ENCODE data around the gene ADAMTS2.

The ADAMTS2 gene

DNA sequence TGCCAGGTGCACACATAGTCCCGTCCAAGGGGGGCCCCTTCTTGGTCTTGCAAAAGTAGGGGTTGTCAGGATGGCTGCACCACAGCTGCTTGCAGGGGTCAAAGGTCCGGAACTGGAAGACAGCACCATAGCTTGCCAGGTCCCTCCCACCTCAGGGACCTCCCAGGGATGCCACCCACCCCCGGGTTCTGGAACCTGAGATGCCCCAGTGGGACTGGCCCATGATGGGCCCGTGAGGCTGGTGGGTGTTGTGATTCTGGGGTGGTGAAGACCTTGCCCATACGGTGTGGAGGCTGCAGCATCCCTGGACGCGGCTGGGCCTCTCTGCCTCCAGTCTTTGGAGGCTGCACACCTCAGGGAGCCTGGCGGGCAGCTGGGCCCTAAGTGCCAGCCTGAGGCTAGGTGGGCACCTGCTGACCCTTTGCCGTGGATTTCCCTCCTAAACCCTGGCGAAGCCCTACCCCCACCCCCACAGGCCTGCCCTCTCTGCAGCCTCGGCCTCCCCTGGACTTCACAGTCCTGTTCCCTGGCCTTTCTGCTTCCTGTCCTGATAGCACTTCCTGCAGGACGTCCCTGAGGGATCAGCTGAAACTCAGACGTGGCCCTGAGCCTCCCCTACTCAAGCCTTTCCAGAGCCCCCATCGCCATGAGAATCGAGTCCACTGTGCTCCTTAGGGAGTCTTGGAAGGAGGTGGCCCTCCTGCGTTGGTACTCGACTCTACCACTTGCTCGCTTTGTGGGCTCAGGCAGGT lies 192.9 kb downstream of the ADAMTS2 start:
- Histone ChIP-seq H3K4me3 (ENCODE audit: low read depth in 1 of 2, low read length in 2 of 2) (no peak overlapping the region), H3K4me1 (ENCODE audit: insufficient read depth, low read length) (peaks cover 3% of the 10 kb centered on the region; the same call in 1 of the 2 replicates), H4K20me1 (ENCODE audit: insufficient read depth, low read length) (no peaks in the 10 kb centered on the region), H3K4me2 (ENCODE audit: insufficient read depth, low read length) (no peak overlapping the region), H3K27ac (ENCODE audit: low read length) (no peak overlapping the region), H3K9me3 (ENCODE audit: insufficient read depth, low read length, severe bottlenecking) (no peaks in the 10 kb centered on the region), H3K36me3 (ENCODE audit: insufficient read depth, low read length) (no peaks in the 10 kb centered on the region), H2AFZ (ENCODE audit: low read depth, low read length) (no peak overlapping the region), H3K79me2 (ENCODE audit: insufficient read depth, low read length) (no peaks in the 10 kb centered on the region), H3K9ac (ENCODE audit: low read depth, low read length) (no peak overlapping the region), H3K27me3 (ENCODE audit: insufficient read depth, low read length, poor library complexity) (no peaks in the 10 kb centered on the region)
- ATAC-seq (ENCODE audit: insufficient read depth, low read depth): no peak
- no peak for TF ChIP-seq EZH2 (IDR thresholded peaks at IDR 0.05; ENCODE audit: borderline replicate concordance, low read depth, low read length, severe bottlenecking)
- TF ChIP-seq, protein P1, sequence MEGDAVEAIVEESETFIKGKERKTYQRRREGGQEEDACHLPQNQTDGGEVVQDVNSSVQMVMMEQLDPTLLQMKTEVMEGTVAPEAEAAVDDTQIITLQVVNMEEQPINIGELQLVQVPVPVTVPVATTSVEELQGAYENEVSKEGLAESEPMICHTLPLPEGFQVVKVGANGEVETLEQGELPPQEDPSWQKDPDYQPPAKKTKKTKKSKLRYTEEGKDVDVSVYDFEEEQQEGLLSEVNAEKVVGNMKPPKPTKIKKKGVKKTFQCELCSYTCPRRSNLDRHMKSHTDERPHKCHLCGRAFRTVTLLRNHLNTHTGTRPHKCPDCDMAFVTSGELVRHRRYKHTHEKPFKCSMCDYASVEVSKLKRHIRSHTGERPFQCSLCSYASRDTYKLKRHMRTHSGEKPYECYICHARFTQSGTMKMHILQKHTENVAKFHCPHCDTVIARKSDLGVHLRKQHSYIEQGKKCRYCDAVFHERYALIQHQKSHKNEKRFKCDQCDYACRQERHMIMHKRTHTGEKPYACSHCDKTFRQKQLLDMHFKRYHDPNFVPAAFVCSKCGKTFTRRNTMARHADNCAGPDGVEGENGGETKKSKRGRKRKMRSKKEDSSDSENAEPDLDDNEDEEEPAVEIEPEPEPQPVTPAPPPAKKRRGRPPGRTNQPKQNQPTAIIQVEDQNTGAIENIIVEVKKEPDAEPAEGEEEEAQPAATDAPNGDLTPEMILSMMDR (IDR thresholded peaks at IDR 0.05; ENCODE audit: borderline replicate concordance, extremely low read depth, low read length, poor library complexity, severe bottlenecking): no peak
- DNase-seq: no peak

DNA sequence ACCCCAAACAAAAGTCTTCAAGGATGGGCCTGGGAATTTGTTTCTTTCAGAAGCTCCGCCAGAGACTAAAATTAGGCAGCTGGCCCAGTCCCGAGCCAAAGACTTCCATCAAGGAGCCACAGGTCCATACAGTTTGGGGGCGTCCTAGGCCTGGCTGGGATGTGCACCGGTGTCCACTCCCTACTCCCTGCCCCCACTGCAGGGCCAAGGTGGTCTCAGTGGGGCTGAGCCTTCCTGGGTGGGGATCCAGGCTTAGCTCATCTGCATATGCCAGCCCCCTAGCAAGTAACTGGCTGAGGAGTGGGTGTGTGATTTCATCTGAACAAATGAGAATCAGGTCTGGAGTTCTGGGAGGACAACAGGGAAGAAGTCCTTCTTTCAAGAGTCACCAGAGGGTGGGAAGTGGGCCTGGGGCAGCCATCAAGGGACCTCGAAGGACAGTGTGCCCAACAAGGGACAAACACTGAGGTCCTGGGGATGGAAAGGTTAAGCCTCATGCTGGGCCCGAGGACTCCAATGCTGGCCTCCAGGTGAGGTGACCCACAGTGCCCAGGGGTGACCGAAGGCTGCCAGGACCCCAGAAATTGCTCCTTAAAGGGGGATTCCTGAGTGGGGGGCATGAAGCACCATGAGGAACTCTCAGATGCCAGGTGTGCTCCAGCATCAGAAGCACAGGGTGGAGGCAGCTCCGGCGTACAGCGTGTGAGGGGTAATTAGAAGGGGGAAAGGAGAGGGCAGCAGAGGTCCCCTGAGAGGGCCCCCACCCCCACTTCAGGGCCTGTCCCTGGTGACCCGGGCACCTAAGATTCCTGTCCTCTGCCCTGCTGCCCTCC lies 193.8 kb downstream of the ADAMTS2 start:
- TF ChIP-seq EZH2 (IDR thresholded peaks at IDR 0.05; ENCODE audit: borderline replicate concordance, low read depth, low read length, severe bottlenecking): no peak
- TF ChIP-seq, protein P1 (IDR thresholded peaks at IDR 0.05; ENCODE audit: borderline replicate concordance, extremely low read depth, low read length, poor library complexity, severe bottlenecking): no peak
- Histone ChIP-seq H3K4me1 (ENCODE audit: insufficient read depth, low read length) (peaks cover 11% of the 10 kb centered on the region), H3K9me3 (ENCODE audit: insufficient read depth, low read length, severe bottlenecking) (no peaks in the 10 kb centered on the region), H2AFZ (ENCODE audit: low read depth, low read length) (no peak overlapping the region), H3K4me3 (ENCODE audit: low read depth in 1 of 2, low read length in 2 of 2) (no peak overlapping the region), H3K9ac (ENCODE audit: low read depth, low read length) (no peak overlapping the region), H3K27ac (ENCODE audit: low read length) (no peak overlapping the region), H3K4me2 (ENCODE audit: insufficient read depth, low read length) (no peak overlapping the region), H4K20me1 (ENCODE audit: insufficient read depth, low read length) (no peaks in the 10 kb centered on the region), H3K79me2 (ENCODE audit: insufficient read depth, low read length) (no peaks in the 10 kb centered on the region), H3K36me3 (ENCODE audit: insufficient read depth, low read length) (no peaks in the 10 kb centered on the region), H3K27me3 (ENCODE audit: insufficient read depth, low read length, poor library complexity) (no peaks in the 10 kb centered on the region)
- no peak for DNase-seq
- ATAC-seq (ENCODE audit: insufficient read depth, low read depth): no peak

DNA sequence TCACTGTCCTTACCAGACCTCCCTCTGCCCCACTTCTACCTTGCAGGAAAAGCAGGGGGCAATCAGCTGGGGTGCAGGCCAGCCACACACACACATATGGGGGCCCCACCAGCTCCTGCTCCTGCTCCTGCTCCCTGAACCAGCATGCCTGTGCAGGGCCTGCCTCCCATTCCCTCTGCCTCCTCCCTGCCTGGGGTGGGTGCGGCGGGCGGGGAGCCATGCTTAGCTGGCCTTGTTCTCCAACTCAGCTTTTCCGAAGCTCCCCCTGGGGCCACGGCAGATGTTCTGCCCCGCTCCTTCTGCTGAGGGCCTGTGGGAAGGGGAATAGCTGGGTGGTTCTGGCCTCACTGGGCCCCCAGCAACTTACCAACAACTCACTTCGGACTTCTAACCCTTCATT lies 195.2 kb downstream of the ADAMTS2 start:
- TF ChIP-seq EZH2 (IDR thresholded peaks at IDR 0.05; ENCODE audit: borderline replicate concordance, low read depth, low read length, severe bottlenecking): no peak
- TF ChIP-seq, protein P1 (IDR thresholded peaks at IDR 0.05; ENCODE audit: borderline replicate concordance, extremely low read depth, low read length, poor library complexity, severe bottlenecking): no peak
- H3K4me1 ChIP-seq (ENCODE audit: insufficient read depth, low read length): peaks cover 17% of the 10 kb centered on the region

More for the DNA sequence above, 195.2 kb downstream of the ADAMTS2 start:
- Histone ChIP-seq H3K36me3 (ENCODE audit: insufficient read depth, low read length) (no peaks in the 10 kb centered on the region), H3K27ac (ENCODE audit: low read length) (no peak overlapping the region), H3K27me3 (ENCODE audit: insufficient read depth, low read length, poor library complexity) (no peaks in the 10 kb centered on the region), H3K9me3 (ENCODE audit: insufficient read depth, low read length, severe bottlenecking) (no peaks in the 10 kb centered on the region), H2AFZ (ENCODE audit: low read depth, low read length) (no peak overlapping the region), H3K4me3 (ENCODE audit: low read depth in 1 of 2, low read length in 2 of 2) (no peak overlapping the region), H3K9ac (ENCODE audit: low read depth, low read length) (no peak overlapping the region), H3K4me2 (ENCODE audit: insufficient read depth, low read length) (no peak overlapping the region), H4K20me1 (ENCODE audit: insufficient read depth, low read length) (no peaks in the 10 kb centered on the region), H3K79me2 (ENCODE audit: insufficient read depth, low read length) (no peaks in the 10 kb centered on the region)
- DNase-seq (no peak), ATAC-seq (ENCODE audit: insufficient read depth, low read depth) (no peak)

Data from DND-41 (cell line).